ENCODE data around the gene C9. TPM values are rescaled to one million over a fixed set of nuclear protein-coding genes. Genes with fewer than 3 reads are reported as not detected.

The C9 gene
- total RNA-seq, 3 donors from 2014 or later (not counting 1 experiment from before 2014, with no cell fraction given) = 0.52 TPM; not detected in 2

- intact Hi-C loops (cut with micrococcal nuclease) = no loop called here
- ATAC-seq (no peak), DNase-seq (no peak)
- H3K4me1 ChIP-seq (ENCODE audit: control insufficient read depth, insufficient read depth, low read length) = no peaks in the 10 kb centered on the region
- no peak overlapping the region for H3K4me3 ChIP-seq (ENCODE audit: low read length)
- Mint-ChIP-seq H3K4me3 (no peak overlapping the region), H3K9me3 (peaks cover 0 to 5% of the 10 kb centered on the region in 2 donors), H3K27me3 (ENCODE audit: low read depth in 2 of 2) (peaks cover 0 to 8% of the 10 kb centered on the region in 2 donors), H3K36me3 (peaks cover 7% of the 10 kb centered on the region), H3K4me1 (no peaks in the 10 kb centered on the region), H3K27ac (no peak overlapping the region)
- WGBS (ENCODE audit: insufficient coverage) = 60% methylated on average over 1 of the region's 1 CpG
- no peaks in the 10 kb centered on the region for H3K27me3 ChIP-seq (ENCODE audit: control insufficient read depth, insufficient read depth, low read length)
- peaks cover 6% of the 10 kb centered on the region for H3K9me3 ChIP-seq (ENCODE audit: control insufficient read depth, insufficient read depth, low read length)
- no peaks in the 10 kb centered on the region for H3K36me3 ChIP-seq (ENCODE audit: control insufficient read depth, insufficient read depth, low read length)
- TF ChIP-seq CTCF (IDR thresholded peaks at IDR 0.05) = no peak
- no peak overlapping the region for H3K27ac ChIP-seq (ENCODE audit: low read length)
These were observed 10.4 kb downstream of the C9 start for GRCh38 chr5:39353717-39354399.

- 79% methylated on average over 1 of the region's 1 CpG for WGBS (ENCODE audit: insufficient coverage)
- peaks cover 7% of the 10 kb centered on the region for H3K36me3 Mint-ChIP-seq
- no peak overlapping the region for H3K27ac ChIP-seq (ENCODE audit: low read length)
- intact Hi-C loops (cut with micrococcal nuclease) = no loop called here
- H3K4me3 ChIP-seq (ENCODE audit: low read length) = no peak overlapping the region
- H3K27me3 ChIP-seq (ENCODE audit: control insufficient read depth, insufficient read depth, low read length) = no peaks in the 10 kb centered on the region
- H3K27me3 Mint-ChIP-seq (ENCODE audit: low read depth in 2 of 2) = peaks cover 0 to 6% of the 10 kb centered on the region in 2 donors
- no peak for TF ChIP-seq CTCF (IDR thresholded peaks at IDR 0.05)
- no peak for DNase-seq
- no peak overlapping the region for H3K4me3 Mint-ChIP-seq
- no peak overlapping the region for H3K27ac Mint-ChIP-seq
- peaks cover 0 to 5% of the 10 kb centered on the region in 2 donors for H3K9me3 Mint-ChIP-seq
- H3K4me1 Mint-ChIP-seq = no peaks in the 10 kb centered on the region
- no peaks in the 10 kb centered on the region for H3K36me3 ChIP-seq (ENCODE audit: control insufficient read depth, insufficient read depth, low read length)
- no peaks in the 10 kb centered on the region for H3K4me1 ChIP-seq (ENCODE audit: control insufficient read depth, insufficient read depth, low read length)
- H3K9me3 ChIP-seq (ENCODE audit: control insufficient read depth, insufficient read depth, low read length) = peaks cover 6% of the 10 kb centered on the region
- ATAC-seq = no peak
These were observed 11.3 kb downstream of the C9 start for GRCh38 chr5:39352951-39353350.

DNA sequence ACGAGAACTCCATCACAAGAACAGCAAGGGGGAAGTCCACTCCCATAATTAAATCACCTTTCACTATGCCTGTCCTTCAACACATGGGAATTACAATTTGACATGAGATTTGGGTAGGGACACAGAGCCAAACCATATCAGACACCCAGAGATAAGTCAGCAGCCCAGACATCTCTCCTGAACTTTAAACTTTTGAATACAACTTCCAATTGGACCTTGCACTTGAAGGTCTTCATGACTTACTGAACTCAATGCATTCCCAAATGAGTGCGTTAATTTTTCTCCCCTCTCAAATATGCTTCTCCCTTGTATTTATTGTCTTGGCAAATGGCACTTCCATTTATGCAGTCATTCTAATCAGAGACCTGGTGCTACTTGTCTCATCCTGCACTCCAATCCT is 12.1 kb downstream of the C9 start:
- Histone ChIP-seq H3K27ac (ENCODE audit: low read length) (no peak overlapping the region), H3K36me3 (ENCODE audit: control insufficient read depth, insufficient read depth, low read length) (no peaks in the 10 kb centered on the region), H3K27me3 (ENCODE audit: control insufficient read depth, insufficient read depth, low read length) (no peaks in the 10 kb centered on the region), H3K9me3 (ENCODE audit: control insufficient read depth, insufficient read depth, low read length) (peaks cover 6% of the 10 kb centered on the region), H3K4me3 (ENCODE audit: low read length) (no peak overlapping the region), H3K4me1 (ENCODE audit: control insufficient read depth, insufficient read depth, low read length) (no peaks in the 10 kb centered on the region)
- Mint-ChIP-seq H3K27me3 (ENCODE audit: low read depth in 2 of 2) (no peaks in the 10 kb centered on the region), H3K4me1 (no peaks in the 10 kb centered on the region), H3K36me3 (peaks cover 7% of the 10 kb centered on the region), H3K4me3 (no peak overlapping the region), H3K27ac (no peak overlapping the region), H3K9me3 (peaks cover 0 to 5% of the 10 kb centered on the region in 2 donors)
- WGBS (ENCODE audit: insufficient coverage) = 98% methylated on average over 2 of the region's 2 CpGs
- no peak for ATAC-seq
- no peak for TF ChIP-seq CTCF (IDR thresholded peaks at IDR 0.05)
- DNase-seq = no peak
- intact Hi-C loops (cut with micrococcal nuclease) = no loop called here

DNA sequence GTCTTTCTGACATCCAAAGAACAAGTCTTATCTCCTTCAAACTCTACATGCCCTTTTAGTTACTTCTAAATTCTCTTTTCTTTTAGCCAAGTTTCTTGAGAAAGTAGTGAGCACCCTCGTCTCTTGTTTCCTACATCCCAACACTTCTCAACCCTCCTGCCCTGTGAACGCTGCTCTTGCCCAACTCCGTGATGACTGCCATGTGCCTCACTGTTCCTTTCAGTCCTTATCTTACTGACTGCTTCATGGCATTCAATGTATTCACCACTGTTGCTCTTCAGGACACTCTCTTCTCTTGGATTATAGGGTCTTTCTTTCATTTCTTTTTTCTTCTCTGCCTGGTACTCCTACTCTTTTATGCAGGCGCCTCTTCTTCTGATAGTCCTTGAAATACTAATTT is 14.8 kb downstream of the C9 start:
- Histone ChIP-seq H3K27me3 (ENCODE audit: control insufficient read depth, insufficient read depth, low read length) (no peaks in the 10 kb centered on the region), H3K27ac (ENCODE audit: low read length) (no peak overlapping the region), H3K9me3 (ENCODE audit: control insufficient read depth, insufficient read depth, low read length) (peaks cover 6% of the 10 kb centered on the region), H3K4me1 (ENCODE audit: control insufficient read depth, insufficient read depth, low read length) (no peaks in the 10 kb centered on the region), H3K4me3 (ENCODE audit: low read length) (no peak overlapping the region), H3K36me3 (ENCODE audit: control insufficient read depth, insufficient read depth, low read length) (no peaks in the 10 kb centered on the region)
- H3K36me3 Mint-ChIP-seq = peaks cover 7% of the 10 kb centered on the region
- 97% methylated on average over 4 of the region's 4 CpGs for WGBS (ENCODE audit: insufficient coverage)
- intact Hi-C loops (cut with micrococcal nuclease) = no loop called here
- ATAC-seq (no peak), DNase-seq (no peak)
- no peak overlapping the region for H3K27ac Mint-ChIP-seq
- no peak overlapping the region for H3K4me3 Mint-ChIP-seq
- TF ChIP-seq CTCF (IDR thresholded peaks at IDR 0.05) = no peak
- peaks cover 0 to 1% of the 10 kb centered on the region in 2 donors for H3K27me3 Mint-ChIP-seq (ENCODE audit: low read depth in 2 of 2)
- H3K4me1 Mint-ChIP-seq = no peaks in the 10 kb centered on the region
- H3K9me3 Mint-ChIP-seq = peaks cover 0 to 5% of the 10 kb centered on the region in 2 donors
